ENCODE data around the gene MIGA2.
A peak's percentile ranks its signal among the peaks of the same experiment; 100 is the strongest.
"Not testable (repeated sequence)": the region's sequence is repeated elsewhere in the genome, so short reads cannot be mapped to it uniquely, and the experiment has no call there.

The MIGA2 gene

GRCh38 chr9:129100383-129101169 is 64.2 kb downstream of the MIGA2 start:
- no peak for DNase-seq (ENCODE audit: low read depth)

- DNase-seq (ENCODE audit: low read depth): no peak
Measured at GRCh38 chr9:129101279-129101678, 64.9 kb downstream of the MIGA2 start.

- DNase-seq (ENCODE audit: low read depth): no peak
Measured at GRCh38 chr9:129102095-129102525, 65.7 kb downstream of the MIGA2 start.

GRCh38 chr9:129102791-129103594 is 66.6 kb downstream of the MIGA2 start:
- DNase-seq (ENCODE audit: low read depth): no peak

- no peak for DNase-seq (ENCODE audit: low read depth)
Measured at GRCh38 chr9:129103595-129103965, 67.2 kb downstream of the MIGA2 start.

- no peak for DNase-seq (ENCODE audit: low read depth)
Measured at GRCh38 chr9:129104051-129104450, 67.6 kb downstream of the MIGA2 start.

- DNase-seq (ENCODE audit: low read depth): no peak
Measured at GRCh38 chr9:129105857-129106694, 69.7 kb downstream of the MIGA2 start.

- DNase-seq (ENCODE audit: low read depth): no peak
Measured at GRCh38 chr9:129107651-129108050, 71.2 kb downstream of the MIGA2 start.

GRCh38 chr9:129108083-129108804 is 71.8 kb downstream of the MIGA2 start:
- no peak for DNase-seq (ENCODE audit: low read depth)

GRCh38 chr9:129108805-129109536 is 72.5 kb downstream of the MIGA2 start:
- no peak for DNase-seq (ENCODE audit: low read depth)

- no peak for DNase-seq (ENCODE audit: low read depth)
Measured at GRCh38 chr9:129109537-129109903, 73.1 kb downstream of the MIGA2 start.

GRCh38 chr9:129109952-129110739 is 73.7 kb downstream of the MIGA2 start:
- no peak for DNase-seq (ENCODE audit: low read depth)

- peak; percentile 63 for DNase-seq (ENCODE audit: low read depth)
Measured at GRCh38 chr9:129110740-129111527, 74.5 kb downstream of the MIGA2 start, which contains the start of the genes CRAT and PTPA. TSS of gene CRAT (minus strand) at chr9:129110793. CDS start at chr9:129110509, 284 bp downstream. TSS of gene PTPA (plus strand) at chr9:129111415. CDS start at chr9:129111601, 186 bp downstream.

- no peak for DNase-seq (ENCODE audit: low read depth)
Measured at GRCh38 chr9:129111528-129112151, 75.2 kb downstream of the MIGA2 start.

GRCh38 chr9:129112526-129112925 is 76.1 kb downstream of the MIGA2 start:
- DNase-seq (ENCODE audit: low read depth): not testable (repeated sequence)

- DNase-seq (ENCODE audit: low read depth): no peak
Measured at GRCh38 chr9:129113645-129114304, 77.3 kb downstream of the MIGA2 start.

- no peak for DNase-seq (ENCODE audit: low read depth)
Measured at GRCh38 chr9:129118799-129119198, 82.4 kb downstream of the MIGA2 start.

GRCh38 chr9:129121483-129121882 is 85.1 kb downstream of the MIGA2 start:
- DNase-seq (ENCODE audit: low read depth): no peak
